GM18909 (cell line): Measurements from ENCODE around the gene KRTAP19-2.
"Not testable (repeated sequence)": the region's sequence is repeated elsewhere in the genome, so short reads cannot be mapped to it uniquely, and the experiment has no call there.

ENCODE experiments used
- ATAC-seq: cut with Tn5 transposase; IDR thresholded peaks from one replicate; pipeline ENCODE4 v1.9.1; 2021; ENCODE audit warnings: mild to moderate bottlenecking; ENCODE audit not compliant: unreplicated experiment, poor library complexity

The KRTAP19-2 gene

GRCh38 chr21:30487336-30487735 lies at the start of gene KRTAP19-2:
Gene KRTAP19-2 (minus strand): TSS chr21:30487436. CDS start chr21:30487348, 88 bp downstream.
- ATAC-seq: no peak

- no peak for ATAC-seq
Measured at GRCh38 chr21:30518876-30519275, 31.6 kb upstream of the KRTAP19-2 start.

- no peak for ATAC-seq
Measured at GRCh38 chr21:30515681-30516080, 28.4 kb upstream of the KRTAP19-2 start.

GRCh38 chr21:30505621-30506205 lies 18.5 kb upstream of the KRTAP19-2 start:
- not testable (repeated sequence) for ATAC-seq

GRCh38 chr21:30502041-30502440 lies 14.8 kb upstream of the KRTAP19-2 start, which contains the start of gene KRTAP19-5:
Gene KRTAP19-5 (minus strand): TSS chr21:30502141. CDS start chr21:30502090, 51 bp downstream.
- ATAC-seq: no peak

GRCh38 chr21:30497065-30497464 lies 9.8 kb upstream of the KRTAP19-2 start, which contains the start of gene KRTAP19-4:
Gene KRTAP19-4 (minus strand): TSS chr21:30497165. CDS start chr21:30497110, 55 bp downstream.
- no peak for ATAC-seq

- no peak for ATAC-seq
Measured at GRCh38 chr21:30491963-30492428, 4.8 kb upstream of the KRTAP19-2 start, which contains the start of gene KRTAP19-3. Gene KRTAP19-3 (minus strand): TSS chr21:30492013. CDS start chr21:30491957, 56 bp downstream.

GRCh38 chr21:30486180-30486579 lies 1.1 kb downstream of the KRTAP19-2 start:
- no peak for ATAC-seq

- ATAC-seq: no peak
Measured at GRCh38 chr21:30482130-30482529, 5.1 kb downstream of the KRTAP19-2 start.

GRCh38 chr21:30480145-30480544 lies 7.1 kb downstream of the KRTAP19-2 start, which contains the start of gene KRTAP19-1:
Gene KRTAP19-1 (minus strand): TSS chr21:30480367. CDS start chr21:30480317, 50 bp downstream.
- ATAC-seq: no peak

GRCh38 chr21:30479259-30479658 lies 8.0 kb downstream of the KRTAP19-2 start:
- no peak for ATAC-seq

- ATAC-seq: no peak
Measured at GRCh38 chr21:30478004-30478403, 9.2 kb downstream of the KRTAP19-2 start.

GRCh38 chr21:30468900-30469714 lies 18.1 kb downstream of the KRTAP19-2 start:
- ATAC-seq: no peak

- ATAC-seq: no peak
Measured at GRCh38 chr21:30463713-30464112, 23.5 kb downstream of the KRTAP19-2 start.

- no peak for ATAC-seq
Measured at GRCh38 chr21:30448514-30448913, 38.7 kb downstream of the KRTAP19-2 start.

GRCh38 chr21:30447056-30447455 lies 40.2 kb downstream of the KRTAP19-2 start:
- no peak for ATAC-seq

- no peak for ATAC-seq
Measured at GRCh38 chr21:30444204-30444603, 43.0 kb downstream of the KRTAP19-2 start.

- ATAC-seq: no peak
Measured at GRCh38 chr21:30443226-30443625, 44.0 kb downstream of the KRTAP19-2 start.

GRCh38 chr21:30439975-30440374 lies 47.3 kb downstream of the KRTAP19-2 start, which contains the start of gene KRTAP15-1:
Gene KRTAP15-1 (plus strand): TSS chr21:30440275. CDS start chr21:30440328, 53 bp downstream.
- no peak for ATAC-seq
